Smooth muscle cell (in vitro differentiated cells): Measurements from ENCODE around the gene PPM1N. TPM values are rescaled to one million over a fixed set of nuclear protein-coding genes. Genes with fewer than 3 reads are reported as not detected.

Experiments used
- DNase-seq: peaks from one replicate; lab custom pipeline; 2025; ENCODE audit not compliant: unreplicated experiment; lab: John Stamatoyannopoulos, UW
- H2AFZ ChIP-seq: fragments of 200-600 bp; sonication (generic); 2 replicates; pipeline ENCODE4 v1.6.0; 2016; ENCODE audit warnings: antibody characterized with exemption, low read depth, mild to moderate bottlenecking
- H3F3A ChIP-seq: fragments of 200-600 bp; sonication (generic); 2 replicates; pipeline ENCODE4 v1.6.0; 2017; ENCODE audit warnings: antibody characterized with exemption, low read depth
- H3K27ac ChIP-seq: fragments of 200-600 bp; sonication (generic); 2 replicates; pipeline ENCODE4 v1.5.1; 2016; ENCODE audit warnings: low read depth, mild to moderate bottlenecking
- H3K27me3 ChIP-seq: fragments of 200-600 bp; sonication (generic); 2 replicates; pipeline ENCODE4 v1.6.1; 2016; ENCODE audit warnings: low read depth, mild to moderate bottlenecking
- H3K36me3 ChIP-seq: fragments of 200-600 bp; sonication (generic); 2 replicates; pipeline ENCODE4 v1.5.1; 2016; ENCODE audit warnings: low read depth
- H3K4me1 ChIP-seq: fragments of 200-600 bp; sonication (generic); 2 replicates; pipeline ENCODE4 v1.5.1; 2016; ENCODE audit warnings: low read depth
- H3K4me2 ChIP-seq: fragments of 200-600 bp; sonication (generic); 2 replicates; pipeline ENCODE4 v1.6.0; 2016; ENCODE audit warnings: mild to moderate bottlenecking
- H3K4me3 ChIP-seq: fragments of 200-600 bp; sonication (generic); 2 replicates; pipeline ENCODE4 v1.5.1; 2016; ENCODE audit warnings: mild to moderate bottlenecking
- H3K79me2 ChIP-seq: fragments of 200-600 bp; sonication (generic); 2 replicates; pipeline ENCODE4 v1.6.0; 2016; ENCODE audit warnings: low read depth, mild to moderate bottlenecking
- H3K9ac ChIP-seq: fragments of 200-600 bp; sonication (generic); 2 replicates; pipeline ENCODE4 v1.6.0; 2016; ENCODE audit warnings: low read depth
- H3K9me3 ChIP-seq: fragments of 200-600 bp; sonication (generic); replicated peaks from 2 replicates; pipeline ENCODE4 v1.5.1; 2016; ENCODE audit warnings: low read depth
- H4K20me1 ChIP-seq: fragments of 200-600 bp; sonication (generic); 2 replicates; pipeline ENCODE4 v1.6.0; 2016; ENCODE audit warnings: low read depth
- WGBS: methylation state at CpG from one replicate; pipeline ENCODE4 v1.1.7; 2016; ENCODE audit warnings: low lambda C conversion rate; 5-methylcytosine and 5-hydroxymethylcytosine counted together
- polyA plus RNA-seq: library from polyadenylated mRNA; unstranded; fragments of >200 nt; fragmentation: Nextera tagmentation; extraction: Ambion mirVana; gene quantifications from 2 replicates; pipeline ENCODE4 v1.2.1, GENCODE V29; 2016
- total RNA-seq: library from RNA; depleted of rRNA; stranded (reverse); fragments of >200 nt; gene quantifications from 2 replicates; pipeline ENCODE4 v1.2.3, GENCODE V29; 2014
- TF ChIP-seq, protein P1 (sequence below): fragments of 200-600 bp; sonication (generic); IDR thresholded peaks from 2 replicates; pipeline ENCODE4 v1.5.1; 2017; ENCODE audit warnings: borderline replicate concordance, mild to moderate bottlenecking, antibody characterized with exemption; ENCODE audit not compliant: insufficient read depth, poor library complexity, severe bottlenecking

Gene PPM1N
- total and polyA plus RNA-seq, 2 experiments from 2014 or later, result 0.16 to 0.58 TPM

DNA sequence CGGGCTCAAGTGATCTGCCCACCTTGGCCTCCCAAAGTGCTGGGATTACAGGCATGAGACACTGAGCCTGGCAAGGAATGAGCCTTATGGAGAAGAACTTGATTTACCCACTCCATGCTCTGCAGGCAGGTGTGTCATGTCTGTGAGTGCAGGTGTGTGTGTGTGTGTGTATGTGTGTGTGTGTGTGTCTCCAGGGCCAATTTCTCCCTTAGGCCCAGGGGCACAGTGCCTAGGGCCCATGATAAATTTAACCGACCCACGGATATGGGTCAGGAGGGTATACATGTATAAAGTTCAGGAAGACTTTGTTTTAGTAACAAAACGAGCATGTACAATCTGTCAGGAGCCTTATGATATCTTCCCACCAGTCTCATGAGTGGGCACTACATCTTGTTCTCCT, 35.0 kb upstream of the PPM1N start:
- TF ChIP-seq, protein P1, sequence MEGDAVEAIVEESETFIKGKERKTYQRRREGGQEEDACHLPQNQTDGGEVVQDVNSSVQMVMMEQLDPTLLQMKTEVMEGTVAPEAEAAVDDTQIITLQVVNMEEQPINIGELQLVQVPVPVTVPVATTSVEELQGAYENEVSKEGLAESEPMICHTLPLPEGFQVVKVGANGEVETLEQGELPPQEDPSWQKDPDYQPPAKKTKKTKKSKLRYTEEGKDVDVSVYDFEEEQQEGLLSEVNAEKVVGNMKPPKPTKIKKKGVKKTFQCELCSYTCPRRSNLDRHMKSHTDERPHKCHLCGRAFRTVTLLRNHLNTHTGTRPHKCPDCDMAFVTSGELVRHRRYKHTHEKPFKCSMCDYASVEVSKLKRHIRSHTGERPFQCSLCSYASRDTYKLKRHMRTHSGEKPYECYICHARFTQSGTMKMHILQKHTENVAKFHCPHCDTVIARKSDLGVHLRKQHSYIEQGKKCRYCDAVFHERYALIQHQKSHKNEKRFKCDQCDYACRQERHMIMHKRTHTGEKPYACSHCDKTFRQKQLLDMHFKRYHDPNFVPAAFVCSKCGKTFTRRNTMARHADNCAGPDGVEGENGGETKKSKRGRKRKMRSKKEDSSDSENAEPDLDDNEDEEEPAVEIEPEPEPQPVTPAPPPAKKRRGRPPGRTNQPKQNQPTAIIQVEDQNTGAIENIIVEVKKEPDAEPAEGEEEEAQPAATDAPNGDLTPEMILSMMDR, result no peak
- Histone ChIP-seq H3K9ac (no peak overlapping the region), H3K27me3 (no peaks in the 10 kb centered on the region), H3K9me3 (no peaks in the 10 kb centered on the region), H2AFZ (no peak overlapping the region), H4K20me1 (peaks cover 4% of the 10 kb centered on the region), H3K27ac (no peak overlapping the region), H3F3A (no peaks in the 10 kb centered on the region), H3K36me3 (no peaks in the 10 kb centered on the region), H3K4me1 (peaks cover 6% of the 10 kb centered on the region), H3K4me3 (no peak overlapping the region), H3K79me2 (peaks cover under 1% of the 10 kb centered on the region), H3K4me2 (no peak overlapping the region)
- DNase-seq, result no peak
- 87% methylated on average over 4 of the region's 4 CpGs for WGBS

DNA sequence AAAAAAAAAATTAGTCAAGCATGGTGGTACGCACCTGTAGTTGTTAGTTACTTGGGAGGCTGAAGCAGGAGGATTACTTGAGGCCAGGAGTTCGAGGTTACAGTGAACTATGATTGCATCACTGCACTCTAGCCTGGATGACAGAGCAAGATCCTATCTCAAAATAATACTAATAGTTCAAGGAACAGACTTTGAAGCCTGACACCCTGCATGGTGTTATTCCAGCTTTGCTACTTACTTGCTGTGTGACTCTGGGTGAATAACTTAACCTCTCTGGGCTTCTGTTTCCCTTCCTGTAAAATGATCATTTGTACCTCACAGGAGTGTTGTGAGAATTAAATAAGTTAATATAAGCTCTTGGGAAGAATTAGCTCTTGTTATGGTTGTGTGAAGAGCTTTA, 34.0 kb upstream of the PPM1N start:
- Histone ChIP-seq H3K27ac (no peak overlapping the region), H3K36me3 (no peaks in the 10 kb centered on the region), H3K9me3 (no peaks in the 10 kb centered on the region), H3K9ac (no peak overlapping the region), H4K20me1 (peaks cover 14% of the 10 kb centered on the region), H3K79me2 (peaks cover 5% of the 10 kb centered on the region), H3K4me2 (no peak overlapping the region), H3K4me1 (peaks cover 6% of the 10 kb centered on the region), H2AFZ (no peak overlapping the region), H3K27me3 (no peaks in the 10 kb centered on the region), H3F3A (no peaks in the 10 kb centered on the region), H3K4me3 (no peak overlapping the region)
- WGBS, result 96% methylated on average over 2 of the region's 2 CpGs
- DNase-seq, result no peak
- TF ChIP-seq, protein P1, result no peak

DNA sequence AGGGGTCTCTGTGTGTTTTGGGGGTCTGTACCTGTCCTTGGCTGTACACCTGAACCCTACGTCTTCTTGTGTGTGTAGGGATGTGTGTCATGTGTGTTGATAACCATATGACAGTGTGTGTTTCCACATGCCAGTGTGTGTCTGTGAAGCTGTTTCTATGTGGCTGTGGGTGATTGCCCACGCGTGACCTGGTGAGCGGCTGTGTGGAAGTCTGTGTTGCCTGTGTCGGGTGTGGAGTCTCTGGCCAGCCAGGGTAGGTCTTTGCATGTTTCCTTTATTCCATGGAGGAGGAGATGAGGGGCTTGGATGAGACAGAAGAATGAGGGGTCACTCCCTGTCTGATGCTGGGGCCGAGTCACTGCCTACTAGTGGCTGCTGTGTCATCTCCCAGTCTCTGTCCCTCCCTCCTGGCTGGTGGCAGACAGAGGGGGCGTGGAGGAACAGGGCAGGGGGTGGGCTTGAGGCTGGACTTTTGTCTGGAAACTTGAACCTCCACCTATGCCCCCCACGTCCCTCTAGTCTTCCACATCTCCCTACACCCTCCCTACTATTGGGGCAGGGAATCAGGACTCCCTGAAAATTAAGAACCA, 33.3 kb upstream of the PPM1N start:
- Histone ChIP-seq H2AFZ (no peak overlapping the region), H3K36me3 (no peaks in the 10 kb centered on the region)
- no peak for DNase-seq

More for the DNA sequence above, 33.3 kb upstream of the PPM1N start:
- H4K20me1 ChIP-seq, result peaks cover 21% of the 10 kb centered on the region
- H3K9me3 ChIP-seq, result no peaks in the 10 kb centered on the region
- 67% methylated on average over 8 of the region's 8 CpGs for WGBS
- H3K4me3 ChIP-seq, result no peak overlapping the region
- H3K79me2 ChIP-seq, result peaks cover 5% of the 10 kb centered on the region
- no peak overlapping the region for H3K4me2 ChIP-seq
- H3K27me3 ChIP-seq, result no peaks in the 10 kb centered on the region
- H3K4me1 ChIP-seq, result peaks cover 6% of the 10 kb centered on the region
- H3F3A ChIP-seq, result no peaks in the 10 kb centered on the region
- TF ChIP-seq, protein P1, result no peak
- H3K27ac ChIP-seq, result no peak overlapping the region
- no peak overlapping the region for H3K9ac ChIP-seq
